Uterus (tissue), 2 donors: Measurements from ENCODE around the gene PAPSS2.

Source experiments
- CTCF ChIP-seq, 4 experiments: fragments of 200-600 bp in 2 of 4; fragments of 450-650 bp in 2 of 4; sonication (generic) in 2 of 4; IDR thresholded peaks; one replicate each; pipeline ENCODE4 v1.5.1; 2016 to 2019; ENCODE audit warnings: antibody characterized with exemption in 4 of 4, mild to moderate bottlenecking in 2 of 4, moderate library complexity in 1 of 4
- POLR2A ChIP-seq, 2 donors: fragments of 450-650 bp; IDR thresholded peaks; one replicate each; pipeline ENCODE4 v1.6.1; 2016; ENCODE audit warnings: antibody characterized with exemption in 2 of 2, mild to moderate bottlenecking in 1 of 2, moderate library complexity in 1 of 2

- TF ChIP-seq CTCF (IDR thresholded peaks at IDR 0.05) (no peak), POLR2A (IDR thresholded peaks at IDR 0.05) (no peak)
Observed at GRCh38 chr10:87790185-87790584, 130.5 kb downstream of the PAPSS2 start.
